PFSK-1 (cell line): Measurements from ENCODE around the gene RGS17.

Experiments used
- FOXP2 ChIP-seq: optimal IDR thresholded peaks from 2 replicates; pipeline ENCODE3; 2011; ENCODE audit warnings: borderline replicate concordance, control low read depth, inconsistent platforms; ENCODE audit not compliant: insufficient read depth; ENCODE audit errors: extremely low read length, extremely low read depth
- POLR2AphosphoS5 ChIP-seq: IDR thresholded peaks from 2 replicates; pipeline ENCODE4 v1.6.1; 2012; ENCODE audit warnings: low read depth, mild to moderate bottlenecking, control low read depth, low read length, moderate library complexity
- SIN3A ChIP-seq: IDR thresholded peaks from 2 replicates; pipeline ENCODE4 v1.6.1; 2012; ENCODE audit warnings: mild to moderate bottlenecking, low read length, moderate library complexity, borderline replicate concordance; ENCODE audit not compliant: insufficient read depth
- TAF1 ChIP-seq: IDR thresholded peaks from 2 replicates; pipeline ENCODE4 v1.6.1; 2012; ENCODE audit warnings: low read length, control low read depth, borderline replicate concordance; ENCODE audit not compliant: insufficient read depth
- TF ChIP-seq, protein P1 (sequence below), 2 experiments: IDR thresholded peaks; 2 replicates each; pipeline versions ENCODE4 v1.6.1 to v1.8.0; 2011 to 2012; ENCODE audit warnings: low read depth in 2 of 2, low read length in 2 of 2, control low read depth in 1 of 2, inconsistent platforms in 1 of 2, mild to moderate bottlenecking in 1 of 2, moderate library complexity in 1 of 2; ENCODE audit not compliant: insufficient read depth in 1 of 2

RGS17 gene

GRCh38 chr6:152984513-152984872, 146.6 kb downstream of the RGS17 start:
- TF ChIP-seq SIN3A (no peak), FOXP2 (no peak), POLR2AphosphoS5 (no peak)

GRCh38 chr6:152983637-152984512, 147.2 kb downstream of the RGS17 start:
- TF ChIP-seq POLR2AphosphoS5 (peak; percentile 92), TAF1 (peak; percentile 81; the same call in 1 of the 2 replicates), SIN3A (no peak)
- TF ChIP-seq, protein P1, sequence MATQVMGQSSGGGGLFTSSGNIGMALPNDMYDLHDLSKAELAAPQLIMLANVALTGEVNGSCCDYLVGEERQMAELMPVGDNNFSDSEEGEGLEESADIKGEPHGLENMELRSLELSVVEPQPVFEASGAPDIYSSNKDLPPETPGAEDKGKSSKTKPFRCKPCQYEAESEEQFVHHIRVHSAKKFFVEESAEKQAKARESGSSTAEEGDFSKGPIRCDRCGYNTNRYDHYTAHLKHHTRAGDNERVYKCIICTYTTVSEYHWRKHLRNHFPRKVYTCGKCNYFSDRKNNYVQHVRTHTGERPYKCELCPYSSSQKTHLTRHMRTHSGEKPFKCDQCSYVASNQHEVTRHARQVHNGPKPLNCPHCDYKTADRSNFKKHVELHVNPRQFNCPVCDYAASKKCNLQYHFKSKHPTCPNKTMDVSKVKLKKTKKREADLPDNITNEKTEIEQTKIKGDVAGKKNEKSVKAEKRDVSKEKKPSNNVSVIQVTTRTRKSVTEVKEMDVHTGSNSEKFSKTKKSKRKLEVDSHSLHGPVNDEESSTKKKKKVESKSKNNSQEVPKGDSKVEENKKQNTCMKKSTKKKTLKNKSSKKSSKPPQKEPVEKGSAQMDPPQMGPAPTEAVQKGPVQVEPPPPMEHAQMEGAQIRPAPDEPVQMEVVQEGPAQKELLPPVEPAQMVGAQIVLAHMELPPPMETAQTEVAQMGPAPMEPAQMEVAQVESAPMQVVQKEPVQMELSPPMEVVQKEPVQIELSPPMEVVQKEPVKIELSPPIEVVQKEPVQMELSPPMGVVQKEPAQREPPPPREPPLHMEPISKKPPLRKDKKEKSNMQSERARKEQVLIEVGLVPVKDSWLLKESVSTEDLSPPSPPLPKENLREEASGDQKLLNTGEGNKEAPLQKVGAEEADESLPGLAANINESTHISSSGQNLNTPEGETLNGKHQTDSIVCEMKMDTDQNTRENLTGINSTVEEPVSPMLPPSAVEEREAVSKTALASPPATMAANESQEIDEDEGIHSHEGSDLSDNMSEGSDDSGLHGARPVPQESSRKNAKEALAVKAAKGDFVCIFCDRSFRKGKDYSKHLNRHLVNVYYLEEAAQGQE (IDR thresholded peaks at IDR 0.05; ENCODE audit: insufficient read depth in 1 of 2, low read depth in 2 of 2, low read length in 2 of 2): no peak

GRCh38 chr6:152982904-152983636, 148.0 kb downstream of the RGS17 start, which contains the start of gene FBXO5:
Gene FBXO5, minus strand, starts transcription at chr6:152983041. Its CDS starts 82 bp downstream, at chr6:152982959.
- peak; percentile 97 for TF ChIP-seq SIN3A
- TF ChIP-seq FOXP2: peak; percentile 24
- peak; percentile 93 for TF ChIP-seq POLR2AphosphoS5
- TF ChIP-seq TAF1: peak; percentile 86; the same call in 1 of the 2 replicates
- TF ChIP-seq, protein P1 (IDR thresholded peaks at IDR 0.05; ENCODE audit: insufficient read depth in 1 of 2, low read depth in 2 of 2, low read length in 2 of 2): 0 out of 4 replicates have a peak, but pooled peaks of 1 of the 2 experiments have one; percentile 31

DNA sequence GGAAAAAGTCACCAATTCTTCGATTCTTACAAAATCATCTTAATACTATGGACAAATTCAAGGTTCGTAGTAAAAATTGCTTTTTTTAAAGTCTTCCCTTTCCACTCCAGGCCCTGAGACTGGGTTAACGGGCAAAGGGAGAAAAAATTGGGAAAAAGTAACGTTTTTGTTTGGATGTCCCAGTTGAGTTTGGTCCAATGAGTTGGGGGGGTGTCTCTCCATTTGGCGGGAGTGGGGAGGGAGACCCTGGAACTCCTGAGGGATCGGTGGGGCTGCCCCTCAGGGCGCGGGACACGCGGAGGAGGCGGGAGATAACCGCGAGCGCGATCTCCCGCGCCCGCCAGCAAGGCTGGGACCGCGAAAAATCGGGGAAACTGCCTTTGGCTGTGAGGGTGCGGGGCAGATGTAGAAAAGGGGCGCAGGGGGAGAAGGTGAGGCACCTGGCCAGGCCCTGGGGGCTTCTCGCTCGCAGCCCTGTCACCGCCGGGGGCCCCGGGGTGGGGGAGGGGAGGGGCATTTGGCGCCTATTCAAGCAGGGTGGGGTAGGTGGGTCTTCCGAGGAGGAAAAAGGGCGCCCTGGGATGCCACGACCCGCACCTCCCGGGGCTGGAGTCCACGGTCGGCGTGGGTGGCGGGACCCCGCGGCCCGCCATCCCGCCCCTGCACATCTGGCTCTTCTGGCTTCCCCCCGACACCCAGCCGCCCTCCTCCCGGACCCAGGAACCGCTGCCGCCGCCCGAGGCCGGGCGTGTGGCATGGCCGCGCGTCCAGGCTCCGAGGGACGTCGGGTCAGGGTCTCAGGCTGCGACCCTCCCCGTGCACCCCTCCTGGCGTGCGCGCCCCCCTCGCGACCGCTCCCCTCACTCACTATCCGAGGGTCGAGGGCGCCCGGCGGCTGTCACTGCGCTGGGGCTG, 148.8 kb downstream of the RGS17 start:
- TF ChIP-seq SIN3A: 0 out of 2 replicates have a peak, but pooled peaks have one; percentile 16
- no peak; the same call in 1 of the 2 replicates for TF ChIP-seq POLR2AphosphoS5

- no peak for TF ChIP-seq TAF1
- TF ChIP-seq, protein P1 (IDR thresholded peaks at IDR 0.05; ENCODE audit: insufficient read depth in 1 of 2, low read depth in 2 of 2, low read length in 2 of 2): no peak
- TF ChIP-seq FOXP2: no peak
- TF ChIP-seq SIN3A: no peak
- TF ChIP-seq POLR2AphosphoS5: no peak
These were observed 149.9 kb downstream of the RGS17 start for GRCh38 chr6:152981219-152981618.
